H1 (cell line): ENCODE results near the gene PRPF31.
A peak's percentile ranks its signal among the peaks of the same experiment; 100 is the strongest.

Experiments
- CHD1 ChIP-seq: IDR thresholded peaks from 2 replicates; pipeline ENCODE4 v1.6.1; 2012; ENCODE audit warnings: low read depth, low read length, improper control_type of control experiment
- EZH2 ChIP-seq: fragments of 200-600 bp; sonication (generic); IDR thresholded peaks from 2 replicates; pipeline ENCODE4 v1.7.1; 2012; ENCODE audit warnings: low read depth, mild to moderate bottlenecking, moderate library complexity, low read length, inconsistent platforms; ENCODE audit not compliant: severe bottlenecking
- NRF1 ChIP-seq: IDR thresholded peaks from 2 replicates; pipeline ENCODE4 v1.6.1; 2011; ENCODE audit warnings: mild to moderate bottlenecking, low read depth, low read length, improper control_type of control experiment
- POLR2AphosphoS5 ChIP-seq: IDR thresholded peaks from 2 replicates; pipeline ENCODE4 v1.6.1; 2011; ENCODE audit warnings: low read depth, low read length
- SRF ChIP-seq: IDR thresholded peaks from 2 replicates; pipeline ENCODE4 v1.6.1; 2011; ENCODE audit warnings: mild to moderate bottlenecking, low read depth, low read length, moderate library complexity
- USF2 ChIP-seq: IDR thresholded peaks from 2 replicates; pipeline ENCODE4 v1.6.1; 2011; ENCODE audit warnings: low read length, improper control_type of control experiment
- TF ChIP-seq, protein P1 (sequence below), 3 experiments: IDR thresholded peaks; 1 replicate in 2 of 3; 2 replicates in 1 of 3; pipeline versions ENCODE4 v1.5.1 to v1.6.1; 2011; ENCODE audit warnings: low read length in 3 of 3, mild to moderate bottlenecking in 3 of 3, inconsistent platforms in 2 of 3, low read depth in 1 of 3, moderate library complexity in 1 of 3; ENCODE audit not compliant: insufficient read depth in 1 of 3; ENCODE audit errors: control extremely low read depth in 1 of 3
- TF ChIP-seq, protein P2 (sequence below): IDR thresholded peaks from 2 replicates; pipeline ENCODE4 v1.6.1; 2012; ENCODE audit warnings: low read length, inconsistent platforms

DNA sequence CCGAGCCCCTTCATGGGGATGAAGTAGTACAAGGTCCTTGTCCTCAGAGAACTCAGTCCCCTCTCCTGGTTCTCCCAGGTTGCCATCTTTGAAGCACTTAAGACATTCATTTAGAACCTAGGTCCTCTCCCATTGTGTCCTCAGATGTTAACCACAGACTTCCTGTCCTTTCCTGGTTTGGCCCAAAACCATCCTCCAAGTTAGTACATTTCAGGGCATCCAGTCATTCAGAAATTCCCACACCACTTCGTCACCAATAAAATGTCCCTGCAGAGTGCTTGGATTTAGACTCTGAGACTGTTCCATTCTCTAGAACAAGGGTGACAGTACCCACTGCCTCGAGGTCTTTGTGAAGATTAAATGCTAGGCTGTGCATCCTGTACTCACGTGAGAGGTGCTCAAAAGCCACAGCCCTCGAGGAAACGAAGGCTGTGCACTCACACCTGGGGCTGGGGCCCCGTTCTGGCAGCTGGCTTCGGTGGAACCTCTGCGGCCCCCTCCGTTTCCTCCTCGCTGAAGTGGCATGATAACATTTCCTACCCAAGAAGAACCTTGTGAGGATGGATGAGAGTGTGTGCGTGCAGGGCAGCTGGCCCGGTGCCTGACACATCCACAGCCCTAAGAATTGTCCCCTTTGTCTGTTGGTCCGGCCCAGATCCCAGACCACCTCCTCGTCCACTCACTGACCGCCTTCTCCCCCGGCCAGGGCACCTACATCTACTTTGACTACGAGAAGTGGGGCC, 39.2 kb downstream of the PRPF31 start:
- TF ChIP-seq, protein P1, sequence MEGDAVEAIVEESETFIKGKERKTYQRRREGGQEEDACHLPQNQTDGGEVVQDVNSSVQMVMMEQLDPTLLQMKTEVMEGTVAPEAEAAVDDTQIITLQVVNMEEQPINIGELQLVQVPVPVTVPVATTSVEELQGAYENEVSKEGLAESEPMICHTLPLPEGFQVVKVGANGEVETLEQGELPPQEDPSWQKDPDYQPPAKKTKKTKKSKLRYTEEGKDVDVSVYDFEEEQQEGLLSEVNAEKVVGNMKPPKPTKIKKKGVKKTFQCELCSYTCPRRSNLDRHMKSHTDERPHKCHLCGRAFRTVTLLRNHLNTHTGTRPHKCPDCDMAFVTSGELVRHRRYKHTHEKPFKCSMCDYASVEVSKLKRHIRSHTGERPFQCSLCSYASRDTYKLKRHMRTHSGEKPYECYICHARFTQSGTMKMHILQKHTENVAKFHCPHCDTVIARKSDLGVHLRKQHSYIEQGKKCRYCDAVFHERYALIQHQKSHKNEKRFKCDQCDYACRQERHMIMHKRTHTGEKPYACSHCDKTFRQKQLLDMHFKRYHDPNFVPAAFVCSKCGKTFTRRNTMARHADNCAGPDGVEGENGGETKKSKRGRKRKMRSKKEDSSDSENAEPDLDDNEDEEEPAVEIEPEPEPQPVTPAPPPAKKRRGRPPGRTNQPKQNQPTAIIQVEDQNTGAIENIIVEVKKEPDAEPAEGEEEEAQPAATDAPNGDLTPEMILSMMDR (IDR thresholded peaks at IDR 0.05; ENCODE audit: control extremely low read depth in 1 of 3, insufficient read depth in 1 of 3, low read depth in 1 of 3, low read length in 3 of 3), result no peak
- TF ChIP-seq, protein P2, sequence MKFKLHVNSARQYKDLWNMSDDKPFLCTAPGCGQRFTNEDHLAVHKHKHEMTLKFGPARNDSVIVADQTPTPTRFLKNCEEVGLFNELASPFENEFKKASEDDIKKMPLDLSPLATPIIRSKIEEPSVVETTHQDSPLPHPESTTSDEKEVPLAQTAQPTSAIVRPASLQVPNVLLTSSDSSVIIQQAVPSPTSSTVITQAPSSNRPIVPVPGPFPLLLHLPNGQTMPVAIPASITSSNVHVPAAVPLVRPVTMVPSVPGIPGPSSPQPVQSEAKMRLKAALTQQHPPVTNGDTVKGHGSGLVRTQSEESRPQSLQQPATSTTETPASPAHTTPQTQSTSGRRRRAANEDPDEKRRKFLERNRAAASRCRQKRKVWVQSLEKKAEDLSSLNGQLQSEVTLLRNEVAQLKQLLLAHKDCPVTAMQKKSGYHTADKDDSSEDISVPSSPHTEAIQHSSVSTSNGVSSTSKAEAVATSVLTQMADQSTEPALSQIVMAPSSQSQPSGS, result no peak
- TF ChIP-seq CHD1 (no peak), POLR2AphosphoS5 (peak; percentile 36; the same call in 1 of the 2 replicates), SRF (no peak), EZH2 (no peak), USF2 (no peak), NRF1 (no peak)
